ENCODE data around the gene ASXL2.

ASXL2 gene

GRCh38 chr2:25684577-25685473 is 193.5 kb downstream of the ASXL2 start:
- no peak for DNase-seq
